Right lobe of liver (tissue), 4 donors: ENCODE results near the gene RNF214.

Experiments used
- CTCF ChIP-seq, 4 donors: fragments of 200-600 bp in 3 of 4; fragments of 450-650 bp in 1 of 4; IDR thresholded peaks; one replicate each; pipeline versions ENCODE4 v1.5.1 to v1.8.0; 2016 to 2022; ENCODE audit warnings: antibody characterized with exemption in 4 of 4, mild to moderate bottlenecking in 2 of 4
- POLR2A ChIP-seq: fragments of 450-650 bp; IDR thresholded peaks from one replicate; pipeline ENCODE4 v1.6.1; 2017; ENCODE audit warnings: antibody characterized with exemption, mild to moderate bottlenecking
- donor health status: DM: no; HTN: no; CAD: no.
- donor health status: DM: no; HTN: no; CAD: no.
- donor health status: DM: no; HTN: yes; CAD: no.

GRCh38 chr11:117314840-117315239 lies 82.4 kb downstream of the RNF214 start:
- TF ChIP-seq POLR2A (no peak), CTCF (IDR thresholded peaks at IDR 0.05) (no peak)
